K562 (cell line): ENCODE results near the gene C11orf86. TPM values are rescaled to one million over a fixed set of nuclear protein-coding genes. Genes with fewer than 3 reads are reported as not detected.
A peak's percentile ranks its signal among the peaks of the same experiment; 100 is the strongest.

Experiments
- ATF7 ChIP-seq: fragments of 450-650 bp; IDR thresholded peaks from 2 replicates; pipeline ENCODE4 v1.7.1; 2014; ENCODE audit warnings: mild to moderate bottlenecking, moderate library complexity
- CBX3 ChIP-seq, 2 experiments: IDR thresholded peaks; 1 replicate in 1 of 2; 2 replicates in 1 of 2; pipeline ENCODE4 v1.6.1; 2012; ENCODE audit warnings: inconsistent platforms in 2 of 2, low read length in 2 of 2, borderline replicate concordance in 1 of 2, control low read depth in 1 of 2
- E4F1 ChIP-seq: fragments of 250-450 bp; sonication (Bioruptor Pico); IDR thresholded peaks from 2 replicates; pipeline ENCODE4 v1.5.0; 2021; ENCODE audit warnings: mild to moderate bottlenecking, borderline replicate concordance
- GABPA ChIP-seq: fragments of 200-800 bp; sonication (Bioruptor generic); conservative IDR thresholded peaks from 2 replicates; pipeline ENCODE4 v1.6.1; 2016; ENCODE audit warnings: low read depth, missing genetic modification characterization, missing compliant biosample characterization
- MAX ChIP-seq: sonication (generic); formaldehyde crosslinking; IDR thresholded peaks from 2 replicates; pipeline ENCODE4 v1.9.0; 2022; ENCODE audit warnings: mild to moderate bottlenecking, missing genetic modification reagents
- NCOA6 ChIP-seq: fragments of 450-650 bp; IDR thresholded peaks from 2 replicates; pipeline ENCODE4 v1.6.1; 2017; ENCODE audit warnings: mild to moderate bottlenecking
- ZNF24 ChIP-seq: fragments of 450-650 bp; IDR thresholded peaks from 2 replicates; pipeline ENCODE4 v1.6.1; 2016
- ZNF318 ChIP-seq, 2 experiments: fragments of 450-650 bp; IDR thresholded peaks; 2 replicates each; pipeline ENCODE4 v1.6.1; 2016; ENCODE audit warnings: mild to moderate bottlenecking in 2 of 2, borderline replicate concordance in 1 of 2, low read depth in 1 of 2, moderate library complexity in 1 of 2
- ZNF592 ChIP-seq: fragments of 450-650 bp; IDR thresholded peaks from 2 replicates; pipeline ENCODE4 v1.6.1; 2017; ENCODE audit warnings: antibody characterized with exemption, mild to moderate bottlenecking
- polyA plus RNA-seq, 8 experiments: library from polyadenylated mRNA; depleted of rRNA in 4 of 8; stranded (reverse) in 5 of 8; unstranded in 3 of 8; fragments of >200 nt; fragmentation: Nextera tagmentation in 2 of 8; fragmentation: Illumina TruSeq in 1 of 8; extraction: Ambion mirVana in 2 of 8; extraction: Trizol in 1 of 8; gene quantifications; 2 replicates each; pipeline versions ENCODE4 v1.2.1 to v1.2.3, GENCODE V29; 2011 to 2014; ENCODE audit warnings: inconsistent platforms in 1 of 8, missing spikeins in 1 of 8
- total RNA-seq, 7 experiments: library from RNA; depleted of rRNA in 6 of 7; stranded (reverse); fragments of >200 nt in 6 of 7; fragmentation: Illumina TruSeq in 2 of 7; extraction: Trizol in 2 of 7; gene quantifications; 2 replicates each; pipeline versions ENCODE4 v1.2.1 to v1.2.3, GENCODE V29; 2011 to 2021; ENCODE audit warnings: low replicate concordance in 1 of 7

C11orf86 gene
- total and polyA plus RNA-seq, 9 of the 15 experiments (the other 6 are each of a cell fraction or from before 2014, with no cell fraction given), result not detected

GRCh38 chr11:66950112-66950535, 25.0 kb upstream of the C11orf86 start (continued):
- TF ChIP-seq GABPA (tag), result 0 out of 2 replicates have a peak, but pooled peaks have one; percentile 24
- TF ChIP-seq ZNF592, result peak; percentile 79; the same call in 1 of the 2 replicates
- peak in 1 of 2 experiments; percentile 74; a peak in 1 of 3 replicates for TF ChIP-seq CBX3 (IDR thresholded peaks at IDR 0.05; ENCODE audit: borderline replicate concordance in 1 of 2, low read length in 2 of 2)
- peak in 1 of 2 experiments; percentile 93; a peak in 2 of 4 replicates for TF ChIP-seq ZNF318 (IDR thresholded peaks at IDR 0.05; ENCODE audit: borderline replicate concordance in 1 of 2, low read depth in 1 of 2)
- TF ChIP-seq MAX, result peak; percentile 45; the same call in 1 of the 2 replicates
- no peak for TF ChIP-seq ZNF24
- TF ChIP-seq E4F1, result no peak
- TF ChIP-seq NCOA6, result no peak
- TF ChIP-seq ATF7, result peak; percentile 93
